NCI-H82 treated with DMSO at 0.1 percent for 48 hours (cell line): ENCODE data around the gene KCNJ16.

Experiments
- DNase-seq: peaks from one replicate; lab custom pipeline; 2025; ENCODE audit not compliant: unreplicated experiment; lab: John Stamatoyannopoulos, UW

Gene KCNJ16

GRCh38 chr17:70168977-70169708, 94.1 kb downstream of the KCNJ16 start, which contains the start of gene KCNJ2:
Gene KCNJ2 (plus strand): TSS chr17:70169532. CDS start chr17:70175040, 5,508 bp downstream.
- DNase-seq: peak; percentile 72

- no peak for DNase-seq
Measured at GRCh38 chr17:70169709-70170597, 94.9 kb downstream of the KCNJ16 start.

- DNase-seq: peak; percentile 19
Measured at GRCh38 chr17:70171159-70171558, 96.1 kb downstream of the KCNJ16 start.

- DNase-seq: no peak
Measured at GRCh38 chr17:70172449-70172848, 97.4 kb downstream of the KCNJ16 start.

- DNase-seq: no peak
Measured at GRCh38 chr17:70172923-70173322, 97.9 kb downstream of the KCNJ16 start.

GRCh38 chr17:70173681-70174080, 98.7 kb downstream of the KCNJ16 start:
- no peak for DNase-seq

GRCh38 chr17:70181376-70181775, 106.4 kb downstream of the KCNJ16 start:
- DNase-seq: no peak

- DNase-seq: no peak
Measured at GRCh38 chr17:70181866-70182265, 106.8 kb downstream of the KCNJ16 start.

GRCh38 chr17:70183508-70183907, 108.5 kb downstream of the KCNJ16 start:
- DNase-seq: no peak

- DNase-seq: no peak
Measured at GRCh38 chr17:70184207-70184606, 109.2 kb downstream of the KCNJ16 start.

GRCh38 chr17:70184770-70185169, 109.7 kb downstream of the KCNJ16 start:
- DNase-seq: no peak
